Measurements from ENCODE around the gene DOK7. TPM values are rescaled to one million over a fixed set of nuclear protein-coding genes. Genes with fewer than 3 reads are reported as not detected.

DOK7 gene, protein sequence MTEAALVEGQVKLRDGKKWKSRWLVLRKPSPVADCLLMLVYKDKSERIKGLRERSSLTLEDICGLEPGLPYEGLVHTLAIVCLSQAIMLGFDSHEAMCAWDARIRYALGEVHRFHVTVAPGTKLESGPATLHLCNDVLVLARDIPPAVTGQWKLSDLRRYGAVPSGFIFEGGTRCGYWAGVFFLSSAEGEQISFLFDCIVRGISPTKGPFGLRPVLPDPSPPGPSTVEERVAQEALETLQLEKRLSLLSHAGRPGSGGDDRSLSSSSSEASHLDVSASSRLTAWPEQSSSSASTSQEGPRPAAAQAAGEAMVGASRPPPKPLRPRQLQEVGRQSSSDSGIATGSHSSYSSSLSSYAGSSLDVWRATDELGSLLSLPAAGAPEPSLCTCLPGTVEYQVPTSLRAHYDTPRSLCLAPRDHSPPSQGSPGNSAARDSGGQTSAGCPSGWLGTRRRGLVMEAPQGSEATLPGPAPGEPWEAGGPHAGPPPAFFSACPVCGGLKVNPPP
- 1 to 10 TPM in 4 of 6 experiments, under 1 TPM in 2; 0.73 to 2.4 (median 1.5) TPM for total RNA-seq
- long read RNA-seq, result 0 reads

- H3K9me3 ChIP-seq, result no peaks in the 10 kb centered on the region
- H3K27ac ChIP-seq, result no peak within 1 kb of the TSS
- H3K4me1 ChIP-seq, result peaks cover 0 to 17% (median 6%) of the 10 kb centered on the region in 4 donors
- 6% methylated on average over 25 of the region's 44 CpGs for WGBS (ENCODE audit: insufficient coverage, low coverage, low lambda C conversion rate, missing lambda C conversion rate)
- peak within 1 kb of the TSS; percentile 31 to 52 (median 46) for H3K4me3 ChIP-seq
- peak in 2 of 3 donors; percentile 55 to 63 for DNase-seq
- peak; percentile 57 to 76 (median 73) for ATAC-seq
- no peaks in the 10 kb centered on the region for H3K27me3 ChIP-seq
- TF ChIP-seq, protein P1, sequence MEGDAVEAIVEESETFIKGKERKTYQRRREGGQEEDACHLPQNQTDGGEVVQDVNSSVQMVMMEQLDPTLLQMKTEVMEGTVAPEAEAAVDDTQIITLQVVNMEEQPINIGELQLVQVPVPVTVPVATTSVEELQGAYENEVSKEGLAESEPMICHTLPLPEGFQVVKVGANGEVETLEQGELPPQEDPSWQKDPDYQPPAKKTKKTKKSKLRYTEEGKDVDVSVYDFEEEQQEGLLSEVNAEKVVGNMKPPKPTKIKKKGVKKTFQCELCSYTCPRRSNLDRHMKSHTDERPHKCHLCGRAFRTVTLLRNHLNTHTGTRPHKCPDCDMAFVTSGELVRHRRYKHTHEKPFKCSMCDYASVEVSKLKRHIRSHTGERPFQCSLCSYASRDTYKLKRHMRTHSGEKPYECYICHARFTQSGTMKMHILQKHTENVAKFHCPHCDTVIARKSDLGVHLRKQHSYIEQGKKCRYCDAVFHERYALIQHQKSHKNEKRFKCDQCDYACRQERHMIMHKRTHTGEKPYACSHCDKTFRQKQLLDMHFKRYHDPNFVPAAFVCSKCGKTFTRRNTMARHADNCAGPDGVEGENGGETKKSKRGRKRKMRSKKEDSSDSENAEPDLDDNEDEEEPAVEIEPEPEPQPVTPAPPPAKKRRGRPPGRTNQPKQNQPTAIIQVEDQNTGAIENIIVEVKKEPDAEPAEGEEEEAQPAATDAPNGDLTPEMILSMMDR (IDR thresholded peaks at IDR 0.05), result no peak
- TF ChIP-seq POLR2A (IDR thresholded peaks at IDR 0.05), result no peak
- intact Hi-C loops (cut with DNase I), result no loop called here
- H3K36me3 ChIP-seq, result no peaks in the 10 kb centered on the region
Measured at GRCh38 chr4:3462790-3463415, at the start of gene DOK7. DOK7 (plus strand) TSS chr4:3463306; CDS start chr4:3463376, 70 bp downstream.

DNA sequence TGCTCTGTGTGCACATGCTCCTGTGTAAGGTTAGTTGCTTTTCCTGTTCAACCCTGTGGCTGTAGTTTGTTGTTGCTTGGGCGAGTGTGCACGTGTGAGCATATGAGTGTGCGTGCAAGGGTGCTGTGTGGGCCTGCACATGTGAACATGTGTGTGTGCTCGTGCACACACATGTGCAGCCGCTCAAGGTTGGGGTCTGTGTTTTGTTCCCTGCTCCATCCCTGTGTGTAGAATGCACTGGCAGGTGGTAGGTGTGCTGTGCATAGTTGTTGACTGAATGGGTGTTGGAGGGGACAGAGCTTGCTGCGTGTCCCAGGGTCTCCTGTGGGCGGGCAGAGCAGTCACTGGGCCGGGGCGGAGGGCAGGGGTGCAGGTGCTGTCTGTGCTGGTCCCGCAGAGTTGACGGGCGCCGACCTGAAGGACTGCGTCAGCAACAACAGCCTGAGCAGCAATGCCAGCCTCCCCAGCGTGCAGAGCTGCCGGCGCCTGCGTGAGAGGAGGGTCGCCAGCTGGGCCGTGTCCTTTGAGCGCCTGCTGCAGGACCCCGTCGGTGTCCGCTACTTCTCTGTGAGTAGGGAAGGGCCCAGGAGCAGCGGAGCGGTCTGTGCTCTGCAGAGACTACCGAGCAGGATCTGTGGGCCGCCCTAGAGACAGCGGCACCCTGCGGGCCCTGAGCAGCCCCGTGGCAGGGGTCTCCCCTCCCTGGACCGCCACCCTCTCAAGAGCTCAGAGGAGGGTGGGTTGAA, 49.3 kb upstream of the DOK7 start:
- ATAC-seq, result no peak
- no peak overlapping the region for H3K4me3 ChIP-seq
- no CpG with 5 or more reads among the region's 32 CpGs for WGBS (ENCODE audit: insufficient coverage, low coverage, low lambda C conversion rate, missing lambda C conversion rate)

GRCh38 chr4:3414421-3415279, 48.5 kb upstream of the DOK7 start:
- ATAC-seq, result no peak
- no peak overlapping the region for H3K27ac ChIP-seq
- no peaks in the 10 kb centered on the region for H3K27me3 ChIP-seq
- H3K9me3 ChIP-seq, result no peaks in the 10 kb centered on the region
- TF ChIP-seq, protein P1 (IDR thresholded peaks at IDR 0.05), result no peak
- no peak for TF ChIP-seq POLR2A (IDR thresholded peaks at IDR 0.05)
- WGBS (ENCODE audit: insufficient coverage, low coverage, low lambda C conversion rate, missing lambda C conversion rate), result 87% methylated on average over 34 of the region's 37 CpGs
- peaks cover 0 to 27% (median 8%) of the 10 kb centered on the region in 4 donors for H3K36me3 ChIP-seq
- intact Hi-C loops (cut with DNase I), result no loop called here
- H3K4me3 ChIP-seq, result no peak overlapping the region
- peak in 2 of 3 donors; percentile 19 to 36 for DNase-seq
- peaks cover 0 to 21% (median 6%) of the 10 kb centered on the region in 4 donors for H3K4me1 ChIP-seq

More for the DNA sequence above, 49.3 kb upstream of the DOK7 start:
- Histone ChIP-seq H3K27me3 (no peaks in the 10 kb centered on the region), H3K36me3 (peaks cover 0 to 23% (median 8%) of the 10 kb centered on the region in 4 donors), H3K4me1 (peaks cover 0 to 29% (median 10%) of the 10 kb centered on the region in 4 donors), H3K9me3 (no peaks in the 10 kb centered on the region), H3K27ac (no peak overlapping the region)
- no peak for TF ChIP-seq POLR2A (IDR thresholded peaks at IDR 0.05)
- TF ChIP-seq, protein P1 (IDR thresholded peaks at IDR 0.05), result no peak
- intact Hi-C loops (cut with DNase I), result no loop called here
- DNase-seq, result peak; percentile 14 to 52 (median 32)
